Caki2 (cell line): ENCODE measurements around the gene PARP15. TPM values are rescaled to one million over a fixed set of nuclear protein-coding genes. Genes with fewer than 3 reads are reported as not detected.

ENCODE experiments used
- DNase-seq: peaks from one replicate; pipeline ENCODE4 v3.0.0-alpha.2; 2015; ENCODE audit warnings: low read depth
- in situ Hi-C: cut with HindIII; loops from 2 replicates; pipeline ENCODE4 v1.10.0; 2016; ENCODE audit warnings: low sequenced_read_pairs, low pct_unique_long_range_greater_than_20kb, mixed read lengths
- total RNA-seq: library from RNA; depleted of rRNA; stranded (reverse); fragments of >200 nt; shearing (Covaris generic); gene quantifications from 2 replicates; pipeline ENCODE4 v1.2.3, GENCODE V29; 2014; ENCODE audit warnings: low replicate concordance; rRNA removed

PARP15 gene
- not detected in 2 replicates for total RNA-seq

GRCh38 chr3:122577409-122578031, at the start of gene PARP15:
PARP15 (plus strand) TSS chr3:122577650; CDS start chr3:122577668, 18 bp downstream.
- in situ Hi-C loops = no loop called here
- DNase-seq = no peak

- no peak for DNase-seq
- in situ Hi-C loops = no loop called here
Measured at GRCh38 chr3:122530164-122530563, 47.3 kb upstream of the PARP15 start.

DNA sequence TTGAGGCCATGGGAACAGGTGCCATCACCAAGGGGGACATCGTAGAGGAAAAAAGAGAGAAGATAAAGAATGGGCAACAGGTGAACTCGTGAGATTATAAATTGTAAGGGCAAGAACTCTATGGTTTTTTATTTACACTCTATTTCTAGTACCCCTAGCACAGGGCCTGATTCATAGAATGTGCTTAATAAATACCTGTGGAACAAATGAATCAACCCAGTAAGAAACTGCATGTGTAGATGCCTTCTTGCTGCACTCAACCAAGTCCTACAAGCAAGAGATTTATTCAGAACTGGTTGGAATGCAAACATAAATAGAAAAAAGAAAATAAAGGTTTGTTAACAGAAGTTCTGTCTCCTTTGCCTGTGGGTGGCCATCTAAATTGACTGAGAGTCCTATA, 44.0 kb upstream of the PARP15 start:
- in situ Hi-C loops = no loop called here

DNA sequence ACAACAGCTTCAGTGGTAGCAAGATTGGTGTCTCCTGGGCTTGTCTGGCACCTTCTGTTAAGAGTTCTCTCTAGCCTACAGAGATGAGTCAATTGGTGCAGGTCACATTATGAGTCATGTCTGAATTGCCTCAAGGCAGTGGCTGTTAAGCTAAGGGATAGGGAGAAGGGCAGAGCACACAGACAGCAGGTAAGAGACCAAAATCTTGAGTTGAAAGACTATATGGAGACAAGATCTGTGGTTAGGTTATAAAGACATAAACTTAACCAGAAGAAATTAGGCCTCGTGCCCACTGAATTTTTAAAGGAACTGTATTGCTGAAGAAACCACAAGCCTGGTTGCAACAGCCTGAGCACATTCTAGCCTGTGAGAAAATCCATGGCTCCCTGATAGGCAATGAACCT, 43.5 kb upstream of the PARP15 start:
- in situ Hi-C loops = no loop called here
- DNase-seq = peak; percentile 81

More for the DNA sequence above, 44.0 kb upstream of the PARP15 start:
- no peak for DNase-seq

DNA sequence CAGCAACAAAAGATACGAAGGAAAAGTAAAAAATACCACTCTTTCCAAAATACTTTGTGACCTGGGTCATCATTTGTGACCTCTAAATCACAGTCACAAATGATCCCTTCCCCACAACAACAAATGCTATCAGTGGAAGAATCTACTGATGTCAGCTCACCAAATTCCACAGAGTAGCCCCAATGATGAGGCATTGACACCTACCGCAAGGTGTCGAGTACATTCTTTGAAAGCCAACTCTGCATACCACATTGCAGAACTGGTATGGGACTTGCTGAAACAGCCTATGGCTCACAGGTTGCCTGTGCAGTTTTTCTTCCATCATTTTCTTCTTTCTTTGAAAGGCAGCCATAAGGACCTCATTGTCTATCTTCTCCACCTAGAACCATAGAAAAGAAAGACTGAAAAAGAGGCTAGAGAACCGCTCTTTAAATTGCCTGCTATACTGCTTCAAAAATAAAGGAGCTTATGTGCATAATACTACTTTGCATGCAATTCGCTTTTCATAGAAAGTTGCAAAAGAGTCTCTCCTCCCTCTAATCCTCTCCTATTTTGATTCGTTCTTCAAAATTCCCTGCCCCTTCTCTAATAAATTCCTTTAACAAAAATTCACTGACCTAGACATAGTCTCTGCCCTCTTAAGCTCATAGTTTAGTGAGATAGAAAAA, 41.4 kb upstream of the PARP15 start:
- DNase-seq = no peak
- in situ Hi-C loops = no loop called here

- in situ Hi-C loops = no loop called here
Measured at GRCh38 chr3:122536632-122537001, 40.8 kb upstream of the PARP15 start.

DNA sequence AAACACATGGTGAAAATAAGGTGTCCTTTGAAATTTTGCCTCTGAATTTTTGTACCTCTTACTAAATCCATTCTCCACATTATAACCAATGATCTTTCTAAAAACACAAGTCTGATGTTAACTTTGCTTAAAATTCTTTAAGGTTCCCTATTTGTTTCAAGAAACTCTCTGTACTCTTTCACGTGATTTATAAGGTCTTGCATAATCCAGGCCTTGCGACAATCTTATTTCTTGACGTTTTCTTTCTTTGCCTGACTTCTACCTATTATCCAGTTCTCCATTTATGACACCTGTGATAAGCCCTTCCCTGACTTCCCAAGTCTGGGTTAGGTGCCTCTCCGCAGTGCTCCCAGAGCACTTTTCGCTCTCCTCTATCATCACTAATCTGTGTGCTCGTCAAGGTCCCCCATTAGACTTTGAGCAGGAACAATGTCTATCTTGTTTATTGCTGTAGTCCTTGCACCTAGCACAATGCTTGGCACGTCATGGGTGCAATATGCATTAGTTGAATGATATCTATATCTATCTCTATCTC, 38.4 kb upstream of the PARP15 start:
- no peak for DNase-seq
- in situ Hi-C loops = no loop called here

More at GRCh38 chr3:122536632-122537001, 40.8 kb upstream of the PARP15 start:
- DNase-seq = no peak

GRCh38 chr3:122546151-122546550, 31.3 kb upstream of the PARP15 start:
- in situ Hi-C loops = no loop called here
- DNase-seq = no peak

DNA sequence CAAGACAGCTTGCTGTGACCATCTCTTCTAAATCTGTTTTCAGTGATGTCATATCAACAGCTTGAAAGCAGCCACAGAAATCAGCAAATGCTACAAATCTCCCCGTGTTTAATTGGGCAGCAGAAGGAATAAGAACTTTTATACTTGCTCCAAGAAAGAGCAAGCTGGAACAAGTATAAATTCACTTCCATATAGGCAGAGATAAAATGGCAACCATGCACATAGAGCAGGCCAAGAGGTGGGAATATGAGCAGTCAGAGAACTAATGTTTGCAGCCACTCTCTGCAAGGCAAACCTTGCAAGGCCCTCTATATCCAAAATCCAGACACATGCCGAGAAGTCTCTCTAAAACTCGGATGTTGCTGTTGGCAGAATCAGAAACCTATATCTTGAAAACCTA, 29.4 kb upstream of the PARP15 start:
- in situ Hi-C loops = no loop called here
- DNase-seq = no peak

DNA sequence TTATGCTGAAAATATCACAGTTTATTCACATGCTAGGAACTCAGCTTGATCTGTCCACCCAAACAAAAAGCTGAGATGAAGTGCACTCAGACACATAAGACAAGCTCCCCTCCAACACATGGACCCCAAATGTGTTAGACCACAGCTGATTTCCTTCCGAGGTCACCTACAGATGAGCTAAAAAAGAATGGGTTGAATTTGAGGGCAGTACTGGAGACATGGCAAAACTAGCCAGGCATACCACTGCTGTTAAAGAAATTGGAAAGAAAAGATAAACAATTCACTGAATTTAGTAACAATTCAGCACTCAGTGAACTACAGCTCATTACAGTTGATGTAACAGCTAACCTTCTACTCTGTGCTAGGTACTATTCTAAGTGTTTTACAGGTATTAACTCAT, 28.8 kb upstream of the PARP15 start:
- no peak for DNase-seq
- in situ Hi-C loops = no loop called here

DNA sequence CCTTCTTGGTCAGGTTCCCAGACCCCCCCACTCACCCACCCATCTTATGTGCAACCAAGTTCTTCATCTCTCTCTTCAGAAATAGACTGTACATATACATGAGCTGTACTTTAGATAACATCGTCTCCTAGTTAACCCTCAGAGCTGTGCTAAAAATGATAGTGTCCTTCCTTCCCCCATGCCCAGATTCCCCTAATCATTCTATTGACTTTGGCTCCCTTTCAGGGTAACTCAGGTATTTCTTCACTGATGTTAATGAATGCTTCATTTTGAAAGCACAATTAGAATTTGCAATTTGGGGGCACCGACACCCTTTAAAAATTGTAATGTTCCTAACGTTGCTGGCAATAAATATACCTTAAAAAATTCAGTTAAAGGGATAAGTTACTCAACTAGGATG, 24.3 kb upstream of the PARP15 start:
- no peak for DNase-seq
- in situ Hi-C loops = no loop called here

GRCh38 chr3:122555275-122556071, 22.0 kb upstream of the PARP15 start:
- DNase-seq = peak; percentile 4
- in situ Hi-C loops = no loop called here

DNA sequence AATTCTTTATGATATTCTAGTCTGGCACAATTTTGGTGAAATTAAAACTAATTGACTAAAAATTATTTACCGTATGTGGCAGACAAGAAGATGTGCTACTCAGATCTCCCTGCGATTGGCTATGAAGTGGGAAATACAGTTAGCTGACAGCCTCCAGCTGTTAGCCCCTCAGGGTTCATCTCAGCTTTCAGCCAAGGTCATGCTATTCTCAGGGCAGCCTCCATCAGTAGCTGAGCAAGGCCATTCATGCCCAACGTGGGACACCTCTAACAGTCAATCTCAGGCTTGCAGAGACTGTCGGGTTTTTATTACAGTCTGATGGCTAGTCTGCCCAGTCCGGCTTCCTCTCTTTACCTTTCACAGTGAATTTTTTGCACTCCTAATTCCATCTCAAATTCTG, 20.1 kb upstream of the PARP15 start:
- in situ Hi-C loops = no loop called here
- no peak for DNase-seq

- no peak for DNase-seq
- in situ Hi-C loops = no loop called here
Measured at GRCh38 chr3:122558605-122559004, 18.8 kb upstream of the PARP15 start.

DNA sequence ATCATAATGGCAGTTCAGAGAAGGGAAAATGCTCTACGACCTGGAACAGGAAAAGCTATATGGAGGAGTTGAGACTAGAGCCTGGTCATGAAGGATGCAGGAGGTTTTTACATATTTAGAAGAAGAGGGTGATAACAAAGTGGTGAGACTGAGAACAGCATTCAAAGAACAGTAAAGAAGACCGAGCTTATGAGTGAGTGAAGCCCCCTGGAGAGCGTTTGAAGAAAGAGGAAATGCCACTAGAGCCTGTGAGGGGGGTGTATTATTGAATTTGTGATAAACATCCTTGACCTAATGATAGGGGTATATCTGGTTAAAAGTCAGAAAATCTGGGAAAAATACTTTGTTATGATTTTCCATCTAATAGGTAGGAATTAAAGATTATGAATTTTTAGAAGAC, 17.5 kb upstream of the PARP15 start:
- DNase-seq = no peak
- in situ Hi-C loops = no loop called here

DNA sequence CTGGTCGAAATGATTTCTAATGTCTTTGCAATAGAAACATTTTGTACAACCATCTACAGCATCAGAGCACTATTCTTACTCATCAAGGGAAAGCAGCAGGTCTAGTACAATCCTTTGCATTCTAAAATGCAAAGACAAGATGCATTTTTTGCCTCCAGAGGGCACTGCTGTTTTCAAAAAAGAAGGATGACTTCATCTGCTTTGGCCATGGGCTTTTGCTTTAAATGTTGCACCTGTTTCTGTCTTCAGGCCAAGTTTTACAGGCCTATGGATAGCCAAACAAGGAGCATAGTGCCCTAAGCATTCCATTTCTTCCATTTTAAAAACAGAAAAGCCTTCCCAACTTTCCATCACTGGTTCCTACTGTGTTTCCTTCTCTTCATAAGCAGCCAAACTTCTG, 16.8 kb upstream of the PARP15 start:
- DNase-seq = peak; percentile 54
- in situ Hi-C loops = no loop called here

DNA sequence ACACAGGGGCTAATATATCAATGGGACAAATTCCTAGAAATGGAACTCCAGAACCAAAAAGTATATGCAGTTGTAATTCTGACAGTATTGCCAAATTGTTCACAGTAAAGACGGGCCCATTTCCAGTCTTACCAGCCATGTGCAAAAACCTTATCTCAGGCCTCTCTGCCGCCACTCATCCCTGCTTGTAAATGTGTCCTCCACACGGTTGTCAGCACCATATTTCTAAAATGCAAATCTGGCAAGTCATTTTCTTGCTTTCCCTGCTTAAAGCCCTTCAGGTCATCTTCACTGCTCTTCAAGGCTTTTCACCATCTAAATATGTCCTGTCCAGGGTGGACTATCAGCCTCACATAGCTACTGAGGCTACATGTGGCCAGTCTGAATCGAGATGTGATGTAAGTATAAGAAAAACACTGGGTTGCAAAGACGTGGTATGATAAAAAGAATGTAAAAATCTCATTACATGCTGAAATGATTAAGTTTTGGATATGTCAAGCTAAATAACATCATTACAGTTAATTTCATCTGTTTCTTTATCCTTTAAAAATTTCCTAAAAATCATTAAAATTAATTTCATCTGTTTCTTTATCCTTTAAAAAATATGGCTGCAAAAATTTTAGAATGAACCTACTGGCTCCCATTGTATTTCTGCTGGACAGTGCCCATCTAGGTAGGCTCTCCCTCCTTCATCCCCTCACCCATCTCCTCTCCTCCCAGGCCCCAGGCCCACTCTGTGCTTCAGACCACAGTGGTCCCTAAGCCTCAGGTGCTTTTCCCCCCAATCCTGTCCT, 14.3 kb upstream of the PARP15 start:
- in situ Hi-C loops = no loop called here
- DNase-seq = no peak

DNA sequence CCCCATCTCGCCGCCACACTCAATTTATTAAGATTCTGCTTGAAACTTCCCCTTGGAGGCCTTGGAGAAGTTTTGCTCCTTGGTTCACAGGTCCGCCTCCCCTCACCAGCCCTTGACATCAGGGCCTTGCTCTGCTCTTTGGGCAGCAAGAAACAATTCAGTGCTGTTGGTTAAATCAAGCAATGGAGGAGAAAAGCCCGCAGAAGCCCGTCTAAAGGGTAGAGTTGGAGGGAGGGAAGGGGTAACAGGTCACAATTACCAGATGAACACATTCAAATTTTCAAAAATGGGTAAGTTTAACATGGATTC, 13.8 kb upstream of the PARP15 start:
- in situ Hi-C loops = no loop called here
- no peak for DNase-seq
